Left kidney (tissue), 2 donors: Measurements from ENCODE around the gene MINDY4B. TPM values are rescaled to one million over a fixed set of nuclear protein-coding genes. Genes with fewer than 3 reads are reported as not detected.

Source experiments
- DNase-seq: peaks from one replicate; pipeline ENCODE4 v3.0.0-alpha.2; 2013
- polyA plus RNA-seq: library from polyadenylated mRNA; unstranded; fragments of 120-200 nt; gene quantifications from one replicate; pipeline ENCODE4 v1.2.1, GENCODE V29; 2013; ENCODE audit not compliant: insufficient read length

Gene MINDY4B
- polyA plus RNA-seq, 1 donor, result not detected

DNA sequence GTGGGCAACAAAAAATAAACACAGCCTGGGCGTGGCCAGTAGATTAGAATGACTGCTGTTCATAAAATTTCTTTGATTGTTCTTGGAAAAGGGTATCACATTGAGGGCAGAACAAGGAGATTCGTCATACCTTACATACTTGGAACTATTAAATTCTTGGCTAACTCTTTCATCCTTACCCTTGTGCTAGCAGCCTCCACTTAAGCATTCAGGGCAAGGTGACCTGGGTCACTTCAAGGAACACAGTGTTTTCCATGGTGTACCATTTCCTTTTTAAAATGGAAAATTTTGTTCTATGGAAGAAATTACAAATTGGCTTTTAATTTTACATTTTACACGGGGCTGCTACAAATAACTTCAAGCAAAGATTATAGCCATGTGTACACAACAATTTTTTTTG, 60.8 kb downstream of the MINDY4B start:
- DNase-seq, result no peak

DNA sequence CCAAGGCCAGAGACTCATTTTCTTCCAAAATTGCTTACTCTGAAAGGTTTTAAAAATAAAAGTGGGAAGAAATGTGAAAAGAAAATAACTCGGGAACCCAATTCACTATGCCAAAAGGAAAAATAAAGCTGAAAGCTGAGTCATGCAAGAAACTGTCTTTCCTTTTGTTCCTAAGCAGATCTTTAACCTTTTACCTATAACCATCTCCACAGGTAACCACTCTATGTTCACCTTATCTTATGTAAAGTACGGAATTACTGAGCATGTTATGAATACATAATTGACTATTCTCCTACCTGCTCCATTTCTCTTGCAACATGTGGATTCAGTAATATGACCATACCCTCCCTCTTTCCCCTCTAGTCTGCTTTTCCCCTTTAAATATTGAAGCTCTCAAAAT, 62.0 kb downstream of the MINDY4B start:
- no peak for DNase-seq

DNA sequence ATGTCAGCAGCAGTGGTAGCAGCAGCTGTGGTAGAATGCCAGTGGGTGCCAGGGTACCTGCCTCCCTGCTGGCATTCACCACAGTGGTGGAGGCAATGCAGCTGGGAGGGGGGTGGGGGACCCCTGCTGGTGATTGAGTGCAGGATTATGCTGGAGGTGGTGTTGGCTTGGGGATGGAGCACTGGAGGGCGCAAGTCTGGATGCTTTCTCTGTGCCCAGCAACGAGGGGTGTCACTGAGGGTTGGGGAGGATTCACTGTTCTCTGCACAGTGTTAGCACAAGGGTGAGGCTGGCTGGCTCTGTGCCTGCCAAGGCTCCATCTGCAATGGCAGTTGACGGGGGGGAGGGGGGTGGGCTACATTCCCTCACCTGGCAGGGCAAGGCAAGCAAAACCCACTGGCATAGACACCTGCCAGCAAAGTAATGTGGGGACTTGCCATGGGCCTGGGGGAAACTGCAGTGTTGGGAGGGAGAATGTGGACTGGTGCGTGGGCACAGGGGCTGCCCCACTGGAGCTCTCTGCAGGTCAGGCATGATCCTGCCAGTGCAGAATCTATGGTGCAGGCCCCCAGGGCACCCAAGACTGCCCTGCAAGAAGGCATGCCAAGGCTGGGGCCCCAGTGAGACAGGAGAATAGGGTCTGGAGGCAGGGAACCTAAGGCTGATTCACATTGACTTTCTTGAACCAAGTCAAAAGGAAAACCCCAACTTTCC, 64.3 kb downstream of the MINDY4B start:
- no peak for DNase-seq

DNA sequence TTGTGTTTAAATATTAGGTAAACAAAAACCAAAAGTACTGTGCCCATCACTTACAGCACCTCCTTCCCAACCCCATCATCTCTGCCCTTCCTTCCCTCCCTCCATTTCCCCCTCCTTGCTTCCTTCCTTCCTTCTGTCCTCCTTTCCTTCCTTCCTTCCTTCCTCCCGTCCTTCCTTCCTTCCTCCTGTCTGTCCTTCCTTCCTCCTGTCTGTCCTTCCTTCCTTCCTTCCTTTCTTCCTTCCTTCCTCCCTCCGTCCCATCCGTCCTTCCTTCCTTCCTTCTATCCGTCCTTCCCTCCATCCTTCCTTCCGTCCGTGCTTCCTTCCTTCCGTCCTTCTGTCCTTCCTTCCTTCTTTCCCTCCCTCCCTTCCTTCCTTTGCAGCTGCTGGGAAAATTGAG, 74.5 kb downstream of the MINDY4B start:
- DNase-seq, result no peak

DNA sequence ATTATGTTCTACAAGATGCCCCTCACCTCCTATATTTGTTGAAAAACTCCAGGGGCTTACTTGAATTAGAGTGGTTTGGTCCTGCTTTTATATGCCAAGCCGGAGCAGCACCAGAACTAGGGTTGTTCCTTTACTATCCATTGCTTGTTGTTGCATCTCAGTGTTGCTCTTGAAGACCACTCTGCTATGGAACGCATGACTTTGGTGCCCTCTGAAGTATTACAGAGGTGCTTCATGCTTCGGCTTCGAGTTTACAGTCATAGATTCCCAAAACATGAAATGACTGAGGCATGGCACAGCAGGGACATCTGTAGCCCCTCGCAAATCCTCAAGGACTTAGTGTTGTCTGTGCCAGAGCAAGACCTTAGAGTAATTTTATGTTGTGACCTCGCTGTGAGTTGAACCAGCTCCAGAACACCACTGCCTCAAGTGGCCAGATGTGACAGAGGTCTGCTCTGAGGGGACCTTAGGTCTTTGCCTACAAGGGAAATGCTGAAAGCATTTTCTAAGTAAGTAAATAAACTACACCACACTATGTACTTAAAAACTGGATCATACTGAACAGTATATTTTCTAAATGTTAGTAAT, 75.1 kb downstream of the MINDY4B start:
- no peak for DNase-seq

DNA sequence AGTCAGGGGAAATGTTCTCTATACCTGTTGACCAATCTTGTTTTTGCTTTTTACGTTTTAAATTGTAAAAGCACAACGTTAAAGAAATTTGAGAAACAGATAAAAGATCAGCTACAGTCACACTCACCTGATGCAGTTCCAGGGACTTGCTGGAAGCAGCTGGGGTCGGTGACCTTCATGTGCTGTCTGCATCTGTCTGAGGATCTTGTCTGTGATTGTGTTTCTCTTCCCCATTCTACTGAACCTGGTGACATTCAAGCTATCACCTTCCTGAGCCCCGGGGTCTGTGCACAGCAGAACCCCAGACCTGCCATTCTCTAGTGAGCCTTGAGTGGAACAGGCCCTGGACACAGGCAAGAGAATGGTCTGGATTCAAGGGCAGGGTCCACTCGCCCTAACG, 75.8 kb downstream of the MINDY4B start:
- no peak for DNase-seq

DNA sequence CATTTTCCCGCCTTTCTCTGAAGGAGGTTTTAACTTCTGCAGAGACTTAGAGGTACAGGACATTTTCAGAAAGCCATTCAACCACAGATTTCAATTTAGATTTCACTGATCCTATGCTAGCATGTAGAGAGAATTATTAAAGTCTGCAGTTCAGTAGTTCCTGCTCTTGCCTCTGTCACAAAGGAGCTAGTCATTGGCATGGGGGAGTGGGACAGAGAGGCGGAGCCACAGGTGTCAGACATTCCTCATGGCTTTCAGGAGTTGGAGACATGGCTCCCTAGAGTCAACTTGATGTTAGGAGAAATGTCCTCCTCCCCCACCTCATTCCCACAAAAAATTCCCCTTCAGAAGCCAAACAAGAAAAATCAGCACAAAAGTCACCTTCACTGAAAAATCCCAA, 76.2 kb downstream of the MINDY4B start:
- no peak for DNase-seq

DNA sequence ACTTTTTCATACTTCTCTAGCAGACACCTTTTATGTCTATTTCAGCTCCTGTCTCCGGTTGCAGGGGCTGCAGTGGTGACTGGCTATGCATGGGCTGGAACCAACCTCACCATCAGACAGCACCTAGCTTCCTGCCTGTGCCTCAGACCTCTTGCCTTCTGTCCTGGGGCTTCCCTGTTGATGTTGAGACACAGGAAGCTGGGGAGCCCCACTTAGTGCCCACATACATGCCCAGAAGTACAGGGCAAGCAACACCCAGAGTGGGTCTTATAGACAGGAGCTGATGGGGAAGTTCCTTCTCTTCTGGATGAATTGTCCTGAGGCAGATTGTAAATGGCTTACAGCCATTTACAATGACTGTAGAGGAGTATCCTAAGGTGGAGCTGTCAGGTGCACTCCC, 77.0 kb downstream of the MINDY4B start:
- DNase-seq, result no peak

DNA sequence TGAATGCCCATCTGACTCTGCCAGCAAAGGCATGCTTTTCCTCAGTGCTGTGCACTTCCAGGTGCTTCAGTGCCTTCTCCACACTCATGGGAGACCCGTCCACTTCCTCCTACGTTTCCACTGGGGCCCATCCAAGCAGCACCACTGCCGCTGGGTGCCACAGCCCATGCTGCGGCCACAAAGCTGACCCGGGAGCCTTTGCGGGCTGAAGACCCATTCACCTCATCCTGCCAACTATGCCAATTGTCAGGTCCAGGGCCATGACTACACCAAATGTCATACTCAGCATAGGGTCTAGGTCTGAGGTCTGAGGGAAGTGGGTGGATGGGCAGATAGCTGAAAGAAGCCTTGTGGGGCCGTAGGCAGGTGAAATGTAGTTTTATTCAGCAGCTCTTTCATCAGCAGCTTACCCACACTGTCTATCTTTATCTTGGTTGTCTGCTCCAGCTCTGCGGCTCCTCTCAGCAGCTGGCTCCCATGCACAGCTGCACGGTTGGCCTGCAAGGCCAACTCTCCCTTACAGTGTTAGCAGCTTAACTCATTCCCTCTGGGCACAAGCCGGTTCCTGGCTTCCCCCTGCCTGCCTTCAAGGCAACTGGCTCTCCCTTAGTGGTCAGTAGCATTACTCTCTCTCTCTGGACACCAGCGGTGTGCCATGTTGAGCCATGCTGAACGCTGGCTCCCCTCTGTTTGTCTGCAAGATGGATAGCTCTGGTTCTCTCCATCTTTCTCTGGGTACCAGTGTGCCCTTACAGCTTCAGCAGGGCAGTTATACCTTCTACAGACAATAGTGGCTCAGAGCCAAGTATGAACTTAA, 78.6 kb downstream of the MINDY4B start:
- DNase-seq, result no peak

DNA sequence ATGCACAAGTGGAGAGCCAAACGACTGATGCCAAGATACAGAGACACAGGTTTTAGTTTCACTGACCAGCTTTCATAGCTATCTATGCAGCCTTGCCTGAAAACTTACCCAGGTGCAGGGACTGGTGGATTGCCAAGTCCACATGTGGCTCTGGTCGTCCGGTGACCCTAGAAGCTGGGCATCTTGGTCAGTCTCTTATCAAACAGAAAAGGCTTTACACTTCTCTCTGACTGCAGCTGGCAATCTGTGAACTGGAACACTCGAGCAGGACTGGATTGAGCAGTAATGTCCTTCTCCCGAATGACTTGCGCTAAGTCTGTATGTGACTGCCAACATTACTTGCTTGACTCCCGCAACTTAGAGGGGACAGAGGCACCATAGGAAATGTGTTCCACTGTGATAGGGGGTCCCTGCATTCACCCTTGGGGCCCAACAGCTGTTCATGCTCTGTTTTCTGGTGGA, 79.3 kb downstream of the MINDY4B start:
- no peak for DNase-seq

DNA sequence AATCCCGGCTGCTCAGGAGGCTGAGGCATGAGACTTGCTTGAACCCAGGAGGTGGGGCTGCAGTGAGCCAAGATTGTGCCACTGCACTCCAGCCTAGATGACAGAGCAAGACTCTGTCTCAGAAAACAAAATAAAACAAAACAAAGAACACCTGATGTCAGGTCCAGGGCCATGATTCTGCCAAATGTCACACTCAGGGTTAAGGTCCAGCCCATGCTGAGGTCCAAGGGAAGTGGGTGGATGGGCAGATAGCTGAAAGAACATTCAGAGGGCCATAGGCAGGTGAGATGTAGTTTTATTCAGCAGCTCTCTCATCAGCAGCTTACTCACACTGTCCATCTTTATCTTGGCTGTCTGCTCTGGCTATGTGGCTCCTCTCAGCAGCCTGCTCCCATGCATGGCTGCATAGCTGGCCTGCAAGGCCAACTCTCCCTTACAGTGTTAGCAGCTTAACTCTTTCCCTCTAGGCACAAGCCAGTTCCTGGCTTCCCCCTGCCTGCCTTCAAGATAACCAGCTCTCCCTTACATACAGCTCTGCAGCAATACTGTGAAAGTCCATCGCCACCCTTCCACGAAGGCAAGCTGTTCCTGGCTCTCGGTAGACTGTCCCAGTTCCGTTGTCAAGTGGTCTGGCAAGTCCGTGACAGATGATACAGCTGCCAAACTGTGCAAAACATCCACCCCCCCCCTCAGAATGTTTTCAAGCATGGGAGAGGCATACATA, 79.9 kb downstream of the MINDY4B start:
- no peak for DNase-seq

DNA sequence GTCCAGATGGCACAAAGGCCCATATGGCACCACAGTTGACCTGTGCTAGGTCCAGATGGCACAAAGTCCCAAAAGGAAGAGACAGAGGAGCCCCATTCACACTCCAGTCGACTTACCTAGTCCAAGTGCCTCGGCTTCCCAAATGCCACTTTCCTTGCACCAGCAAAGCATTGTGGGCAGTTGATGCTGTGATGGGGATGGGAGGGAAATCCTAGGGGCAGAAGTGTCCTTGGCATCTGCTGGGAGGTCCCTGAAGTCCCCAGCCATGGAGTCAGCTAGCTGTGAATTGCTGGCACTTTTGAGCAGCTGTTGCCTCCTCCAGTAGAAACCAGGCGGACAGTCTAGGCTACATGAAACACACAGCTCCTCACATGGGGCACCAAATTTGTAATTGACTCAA, 82.0 kb downstream of the MINDY4B start:
- DNase-seq, result no peak

DNA sequence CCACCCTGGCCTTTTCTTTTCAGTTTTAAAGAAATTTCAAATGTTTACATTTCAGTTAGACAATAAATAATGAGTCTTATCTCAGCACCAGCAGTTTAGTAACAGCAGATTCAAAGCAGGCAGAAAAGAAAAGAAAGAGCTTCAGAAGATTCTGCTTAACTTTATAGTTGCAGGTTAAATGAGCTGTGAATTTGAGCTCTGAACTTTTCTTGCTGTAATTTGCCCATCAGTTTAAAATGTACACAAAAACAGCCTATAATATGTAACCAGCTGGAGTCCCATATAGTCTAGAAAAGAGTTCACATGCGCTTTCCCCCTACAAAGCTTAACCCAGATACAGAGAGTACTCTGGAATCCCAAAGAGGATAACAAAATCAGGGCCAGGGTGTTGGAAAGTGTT, 82.6 kb downstream of the MINDY4B start:
- DNase-seq, result no peak

Other genes starting within 250 kb of the MINDY4B start
- 1.0 TPM for gene ERICH6, start 201.5 kb downstream of the MINDY4B start, polyA plus RNA-seq
- gene SIAH2, start 142.3 kb downstream of the MINDY4B start, polyA plus RNA-seq, result 16.7 TPM
- not detected for gene CLRN1, start 67.3 kb upstream of the MINDY4B start, polyA plus RNA-seq
- gene MED12L, start 180.2 kb upstream of the MINDY4B start, polyA plus RNA-seq, result 2.7 TPM